H1 (cell line): ENCODE measurements around the gene ANKRD34B. TPM values are rescaled to one million over a fixed set of nuclear protein-coding genes. Genes with fewer than 3 reads are reported as not detected.
A peak's percentile ranks its signal among the peaks of the same experiment; 100 is the strongest.

ENCODE experiments used
- CTCF ChIA-PET: fragments of 300-600 bp; sonication (Branson Sonifier 250); formaldehyde crosslinking; loops from one replicate; lab custom pipeline; 2021; ENCODE audit not compliant: partially characterized antibody; lab: Charles Lee
- POLR2A ChIA-PET: fragments of 300-600 bp; sonication (Branson Sonifier 250); formaldehyde crosslinking; loops from one replicate; lab custom pipeline; 2021; ENCODE audit warnings: inconsistent platforms; ENCODE audit not compliant: partially characterized antibody; lab: Charles Lee
- DNase-seq, 2 experiments: peaks; one replicate each; pipeline versions ENCODE4 v3.0.0 to v3.0.0-alpha.2; 2010 to 2022; ENCODE audit warnings: low spot score in 2 of 2, low read depth in 1 of 2, mixed read lengths in 1 of 2
- FAIRE-seq: peaks from 2 replicates; lab custom pipeline; 2011; peaks lifted over from hg19 to GRCh38; lab: Jason Lieb, UNC
- H2AFZ ChIP-seq: 2 replicates; pipeline ENCODE4 v1.8.1; 2012; ENCODE audit warnings: low read length, inconsistent platforms
- H2AK5ac ChIP-seq: 2 replicates; pipeline ENCODE4 v1.6.1; 2013; ENCODE audit warnings: low read depth, low read length
- H2BK120ac ChIP-seq: replicated peaks from 2 replicates; pipeline ENCODE3; 2013; ENCODE audit warnings: low read depth, low read length, inconsistent platforms
- H2BK12ac ChIP-seq: 2 replicates; pipeline ENCODE4 v1.6.1; 2013; ENCODE audit warnings: low read depth, low read length
- H2BK15ac ChIP-seq: 2 replicates; pipeline ENCODE4 v1.6.1; 2013; ENCODE audit warnings: low read length
- H2BK20ac ChIP-seq: 2 replicates; pipeline ENCODE4 v1.6.1; 2013; ENCODE audit warnings: low read length
- H2BK5ac ChIP-seq: 2 replicates; pipeline ENCODE4 v1.6.1; 2013; ENCODE audit warnings: low read depth, low read length
- H3K14ac ChIP-seq: 2 replicates; pipeline ENCODE4 v1.6.1; 2013; ENCODE audit warnings: inconsistent platforms; ENCODE audit not compliant: insufficient read length
- H3K18ac ChIP-seq: 2 replicates; pipeline ENCODE4 v1.6.1; 2013; ENCODE audit warnings: low read length; ENCODE audit errors: extremely low read depth
- H3K23ac ChIP-seq: 2 replicates; pipeline ENCODE4 v1.6.1; 2013; ENCODE audit warnings: inconsistent platforms; ENCODE audit not compliant: insufficient read length
- H3K23me2 ChIP-seq: 2 replicates; pipeline ENCODE4 v1.6.1; 2013; ENCODE audit warnings: low read depth, low read length
- H3K27ac ChIP-seq: 2 replicates; pipeline ENCODE4 v1.6.1; 2011; ENCODE audit warnings: low read depth, low read length, inconsistent platforms
- H3K27me3 ChIP-seq, 4 experiments: replicated peaks in 1 of 4; 1 replicate in 1 of 4; 2 replicates in 3 of 4; pipeline versions ENCODE4 v1.6.1 to v1.8.1; 2011 to 2013; ENCODE audit warnings: low read length in 3 of 4, mild to moderate bottlenecking in 3 of 4, inconsistent platforms in 2 of 4, mixed read lengths in 2 of 4, moderate library complexity in 1 of 4; ENCODE audit not compliant: control insufficient read depth in 3 of 4, insufficient read depth in 3 of 4; ENCODE audit errors: extremely low read depth in 1 of 4
- H3K36me3 ChIP-seq, 4 experiments: 2 replicates each; pipeline versions ENCODE4 v1.6.1 to v1.8.1; 2011 to 2013; ENCODE audit warnings: mild to moderate bottlenecking in 4 of 4, low read length in 3 of 4, moderate library complexity in 2 of 4, control low read depth in 1 of 4, inconsistent platforms in 1 of 4; ENCODE audit not compliant: insufficient read depth in 4 of 4, control insufficient read depth in 2 of 4
- H3K4ac ChIP-seq: replicated peaks from 2 replicates; pipeline ENCODE3; 2013; ENCODE audit warnings: low read length, low read depth, mixed read lengths, inconsistent platforms; ENCODE audit not compliant: insufficient read length
- H3K4me1 ChIP-seq, 4 experiments: replicated peaks in 1 of 4; 1 replicate in 1 of 4; 2 replicates in 3 of 4; pipeline versions ENCODE4 v1.6.1 to v1.8.1; 2011 to 2013; ENCODE audit warnings: low read length in 3 of 4, inconsistent platforms in 2 of 4, mixed read lengths in 1 of 4; ENCODE audit not compliant: insufficient read depth in 4 of 4, control insufficient read depth in 3 of 4
- H3K4me2 ChIP-seq, 2 experiments: 2 replicates each; pipeline versions ENCODE4 v1.6.1 to v1.8.1; 2011 to 2013; ENCODE audit warnings: low read depth in 2 of 2, low read length in 2 of 2, control low read depth in 1 of 2, inconsistent platforms in 1 of 2, mild to moderate bottlenecking in 1 of 2; ENCODE audit not compliant: insufficient read depth in 1 of 2
- H3K4me3 ChIP-seq, 4 experiments: fragments of 200-600, 300-600 bp in 1 of 4; sonication (generic), shearing (Covaris generic), sonication (Bioruptor Twin) in 1 of 4; 2 replicates each; pipeline versions ENCODE4 v1.5.1 to v1.8.1; 2011 to 2016; ENCODE audit warnings: low read length in 4 of 4, low read depth in 3 of 4, control low read depth in 2 of 4, inconsistent platforms in 2 of 4, mild to moderate bottlenecking in 2 of 4, mixed read lengths in 1 of 4, moderate library complexity in 1 of 4; ENCODE audit not compliant: insufficient read depth in 2 of 4; ENCODE audit errors: extremely low read depth in 1 of 4
- H3K56ac ChIP-seq: replicated peaks from 2 replicates; pipeline ENCODE3; 2013; ENCODE audit warnings: low read depth, mild to moderate bottlenecking, mixed read lengths, low read length, inconsistent platforms; ENCODE audit not compliant: insufficient read length
- H3K79me1 ChIP-seq: 2 replicates; pipeline ENCODE4 v1.6.1; 2013; ENCODE audit warnings: low read depth, low read length, control low read depth
- H3K79me2 ChIP-seq, 2 experiments: 2 replicates each; pipeline versions ENCODE4 v1.6.1 to v1.8.1; 2012 to 2013; ENCODE audit warnings: low read length in 2 of 2, mild to moderate bottlenecking in 2 of 2, inconsistent platforms in 1 of 2; ENCODE audit not compliant: insufficient read depth in 2 of 2, control insufficient read depth in 1 of 2
- H3K9ac ChIP-seq, 4 experiments: replicated peaks in 1 of 4; 1 replicate in 1 of 4; 2 replicates in 3 of 4; pipeline versions ENCODE4 v1.6.1 to v1.8.1; 2011 to 2013; ENCODE audit warnings: low read depth in 3 of 4, low read length in 3 of 4, control low read depth in 2 of 4, mild to moderate bottlenecking in 2 of 4, moderate library complexity in 2 of 4, inconsistent platforms in 1 of 4; ENCODE audit errors: extremely low read depth in 1 of 4
- H3K9me3 ChIP-seq, 2 experiments: 2 replicates each; pipeline versions ENCODE4 v1.6.1 to v1.8.1; 2012 to 2013; ENCODE audit warnings: mild to moderate bottlenecking in 2 of 2, moderate library complexity in 2 of 2, control low read depth in 1 of 2, inconsistent platforms in 1 of 2, low read depth in 1 of 2, low read length in 1 of 2, mixed read lengths in 1 of 2; ENCODE audit not compliant: insufficient read depth in 2 of 2
- H4K20me1 ChIP-seq, 2 experiments: replicated peaks in 1 of 2; 2 replicates each; pipeline versions ENCODE3 to v1.8.1; 2011 to 2013; ENCODE audit warnings: inconsistent platforms in 2 of 2, low read length in 2 of 2, mild to moderate bottlenecking in 1 of 2; ENCODE audit not compliant: insufficient read depth in 2 of 2, control insufficient read depth in 1 of 2
- H4K5ac ChIP-seq: 2 replicates; pipeline ENCODE4 v1.6.1; 2013; ENCODE audit warnings: low read length, low read depth, mixed read lengths, inconsistent platforms; ENCODE audit not compliant: insufficient read length
- H4K8ac ChIP-seq: 2 replicates; pipeline ENCODE4 v1.8.0; 2013; ENCODE audit warnings: mild to moderate bottlenecking, moderate library complexity, low read length, inconsistent platforms; ENCODE audit not compliant: insufficient read depth; ENCODE audit errors: extremely low read depth
- H4K91ac ChIP-seq: replicated peaks from 2 replicates; pipeline ENCODE3; 2013; ENCODE audit warnings: low read length, mixed read lengths, inconsistent platforms; ENCODE audit not compliant: insufficient read length
- ATF2 ChIP-seq: IDR thresholded peaks from 2 replicates; pipeline ENCODE4 v1.6.1; 2012; ENCODE audit warnings: low read length, inconsistent platforms
- CBX8 ChIP-seq: fragments of 300-800, 300-1000 bp; sonication (generic); IDR thresholded peaks from 2 replicates; pipeline ENCODE4 v1.7.1; 2016; ENCODE audit warnings: low read depth, low read length, borderline replicate concordance
- CTBP2 ChIP-seq: IDR thresholded peaks from 2 replicates; pipeline ENCODE4 v1.7.0; 2011; ENCODE audit warnings: borderline replicate concordance, mild to moderate bottlenecking, moderate library complexity, mixed read lengths, low read length; ENCODE audit not compliant: insufficient read depth, insufficient read length
- GTF2F1 ChIP-seq: IDR thresholded peaks from 2 replicates; pipeline ENCODE4 v1.6.1; 2012; ENCODE audit warnings: low read depth, low read length, improper control_type of control experiment, borderline replicate concordance
- JUN ChIP-seq: IDR thresholded peaks from 2 replicates; pipeline ENCODE4 v1.6.1; 2011; ENCODE audit warnings: low read depth, mild to moderate bottlenecking, improper control_type of control experiment, low read length
- RNF2 ChIP-seq: fragments of 200-900, 300-1000 bp; sonication (generic); IDR thresholded peaks from 2 replicates; pipeline ENCODE4 v1.7.1; 2016; ENCODE audit warnings: borderline replicate concordance, low read depth, mild to moderate bottlenecking, antibody characterized with exemption, low read length; ENCODE audit not compliant: poor library complexity, severe bottlenecking; ENCODE audit errors: missing control alignments
- SUZ12 ChIP-seq: fragments of 200-600 bp; sonication (generic); IDR thresholded peaks from 2 replicates; pipeline ENCODE4 v1.6.1; 2012; ENCODE audit warnings: mild to moderate bottlenecking, inconsistent platforms, low read length, moderate library complexity, mixed read lengths
- TAF1 ChIP-seq: IDR thresholded peaks from 2 replicates; pipeline ENCODE4 v1.6.1; 2011; ENCODE audit warnings: mild to moderate bottlenecking, low read depth, low read length
- whole genome bisulfite sequencing, 2 experiments: shearing (Covaris generic) in 1 of 2; methylation state at CpG; one replicate each; pipeline versions ENCODE4 v1.1.6 to v1.1.7; 2013 to 2015; ENCODE audit warnings: low lambda C conversion rate in 2 of 2, mixed read lengths in 2 of 2, inconsistent platforms in 1 of 2, low coverage in 1 of 2, missing lambda C conversion rate in 1 of 2; ENCODE audit not compliant: insufficient replicate concordance in 2 of 2, insufficient coverage in 1 of 2, insufficient read length in 1 of 2; ENCODE audit errors: extremely low coverage in 1 of 2, missing lambda C conversion rate in 1 of 2; 5-methylcytosine and 5-hydroxymethylcytosine counted together
- polyA plus RNA-seq, 7 experiments: library from polyadenylated mRNA; depleted of rRNA in 3 of 7; stranded (reverse) in 5 of 7; unstranded in 2 of 7; fragments of >200 nt in 5 of 7; fragments of 200-250 nt in 2 of 7; gene quantifications; 1 replicate in 5 of 7; 2 replicates in 1 of 7; 4 replicates in 1 of 7; pipeline versions ENCODE4 v1.2.1 to v1.2.3, GENCODE V29; 2011 to 2013; ENCODE audit warnings: missing spikeins in 2 of 7, mixed read lengths in 2 of 7
- total RNA-seq: library from RNA; stranded (reverse); fragmentation: NEBNext Ultra II Directional; extraction: Animal tissue kit (Norgen Biotek cat#: 25700); gene quantifications from 2 replicates; pipeline ENCODE4 v1.2.1, GENCODE V29; 2021

The ANKRD34B gene
- total and polyA plus RNA-seq, 2 of the 8 experiments (the other 6 are each of a cell fraction or from before 2014, with no cell fraction given), result 1.5 to 6.3 TPM

- H3K18ac ChIP-seq, result no peak overlapping the region
- H3K27ac ChIP-seq, result no peak overlapping the region
- peak overlapping the region; percentile 76; the same call in 1 of the 2 replicates for H2AFZ ChIP-seq
- H4K5ac ChIP-seq, result no peak overlapping the region
- CTCF ChIA-PET, result interaction anchor here (0.6 to 2.0 kb wide), 11 partner anchors 10 to 397 kb away, joined by 3 to 8 read pairs (median 3); no protein-coding TSS in a partner anchor
- H3K36me3 ChIP-seq, result no peaks in the 10 kb centered on the region
- peaks cover 0 to 4% (median 0%) of the 10 kb centered on the region in 4 experiments; a peak in 2 of 7 replicates for H3K4me1 ChIP-seq
- peaks cover 16 to 32% (median 25%) of the 10 kb centered on the region in 4 experiments for H3K27me3 ChIP-seq
- peak overlapping the region; percentile 83 for H4K8ac ChIP-seq
- FAIRE-seq (no peak), DNase-seq (peak in 1 of 2 experiments; percentile 77)
- H2BK20ac ChIP-seq, result no peak overlapping the region
- no peak overlapping the region for H3K4ac ChIP-seq
- H2BK12ac ChIP-seq, result peak overlapping the region; percentile 55; the same call in 1 of the 2 replicates
- no peak overlapping the region for H3K14ac ChIP-seq
- no peaks in the 10 kb centered on the region for H3K79me1 ChIP-seq
- 3% methylated on average over 40 of the region's 89 CpGs; no CpG with 5 or more reads in 1 of the 2 experiments for WGBS, 2 experiments
- H3K9ac ChIP-seq, result no peak overlapping the region; a peak in 1 of 7 replicates
- peak overlapping the region; percentile 36 to 77 (median 50) for H3K4me3 ChIP-seq
- H2BK15ac ChIP-seq, result no peak overlapping the region
- no peak overlapping the region for H3K56ac ChIP-seq
- H3K79me2 ChIP-seq, result no peaks in the 10 kb centered on the region
- no peak overlapping the region for H3K23ac ChIP-seq
- POLR2A ChIA-PET, result interaction anchor here (0.6 to 1.7 kb wide), 10 partner anchors 8 to 315 kb away, joined by 3 to 7 read pairs (median 3); partner anchors contain the start of genes FAM151B and MSH3
- no peak overlapping the region for H2BK120ac ChIP-seq
- no peaks in the 10 kb centered on the region for H3K9me3 ChIP-seq
- no peaks in the 10 kb centered on the region for H4K20me1 ChIP-seq
- H4K91ac ChIP-seq, result no peak overlapping the region
- H2BK5ac ChIP-seq, result no peak overlapping the region
- H2AK5ac ChIP-seq, result no peak overlapping the region
- peak overlapping the region; percentile 90 to 93 for H3K4me2 ChIP-seq
- peaks cover 13% of the 10 kb centered on the region; the same call in 1 of the 2 replicates for H3K23me2 ChIP-seq
- TF ChIP-seq CBX8 (no peak), SUZ12 (peak; percentile 73), GTF2F1 (no peak), ATF2 (no peak), CTBP2 (no peak), TAF1 (no peak), RNF2 (no peak), JUN (no peak)
Observed at GRCh38 chr5:80569086-80569960, 757 bp downstream of the ANKRD34B start.
